CD4-positive, alpha-beta memory T cell (primary cell): ENCODE data around the gene RAB36. TPM values are rescaled to one million over a fixed set of nuclear protein-coding genes. Genes with fewer than 3 reads are reported as not detected.

ENCODE experiments used
- CTCF ChIA-PET: fragments of 350-600 bp; sonication (Branson Sonifier 250); formaldehyde crosslinking; loops from one replicate; lab custom pipeline; 2021; ENCODE audit warnings: inconsistent platforms; ENCODE audit not compliant: partially characterized antibody; lab: Charles Lee
- POLR2A ChIA-PET: fragments of 350-600 bp; sonication (Branson Sonifier 250); formaldehyde crosslinking; loops from one replicate; lab custom pipeline; 2021; ENCODE audit not compliant: partially characterized antibody; lab: Charles Lee
- DNase-seq, 5 donors: peaks; one replicate each; pipeline versions ENCODE4 v3.0.0 to v3.0.0-alpha.2; 2020 to 2022; ENCODE audit warnings: mixed read lengths in 1 of 5
- H3K27ac ChIP-seq: one replicate; pipeline ENCODE4 v1.7.0; 2013; ENCODE audit warnings: low read depth, low read length
- H3K27me3 ChIP-seq: 2 replicates; pipeline ENCODE4 v1.7.0; 2013; ENCODE audit warnings: mild to moderate bottlenecking, low read length, moderate library complexity; ENCODE audit not compliant: insufficient read depth
- H3K36me3 ChIP-seq: 2 replicates; pipeline ENCODE4 v1.7.0; 2013; ENCODE audit warnings: mild to moderate bottlenecking, low read length, moderate library complexity; ENCODE audit not compliant: insufficient read depth
- H3K4me1 ChIP-seq: 2 replicates; pipeline ENCODE4 v1.7.0; 2013; ENCODE audit warnings: mild to moderate bottlenecking, low read length, moderate library complexity; ENCODE audit not compliant: insufficient read depth
- H3K4me3 ChIP-seq, 2 donors: one replicate each; pipeline ENCODE4 v1.7.0; 2013; ENCODE audit warnings: low read length in 2 of 2, mild to moderate bottlenecking in 1 of 2
- H3K9me3 ChIP-seq, 2 donors: one replicate each; pipeline ENCODE4 v1.7.0; 2013; ENCODE audit warnings: low read length in 2 of 2, control low read depth in 1 of 2; ENCODE audit not compliant: control insufficient read depth in 1 of 2
- H3K27ac Mint-ChIP-seq, 7 donors: one replicate each; pipeline ENCODE4 v1.8.0; 2020 to 2021; ENCODE audit warnings: mixed read lengths in 7 of 7, mild to moderate bottlenecking in 6 of 7, inconsistent platforms in 3 of 7, moderate library complexity in 3 of 7
- H3K27me3 Mint-ChIP-seq, 2 donors: one replicate each; pipeline ENCODE4 v1.8.0; 2020 to 2021; ENCODE audit warnings: mixed read lengths in 2 of 2
- H3K36me3 Mint-ChIP-seq, 2 donors: one replicate each; pipeline ENCODE4 v1.8.0; 2020 to 2021; ENCODE audit warnings: mixed read lengths in 2 of 2, inconsistent platforms in 1 of 2, mild to moderate bottlenecking in 1 of 2
- H3K4me1 Mint-ChIP-seq, 4 donors: one replicate each; pipeline ENCODE4 v1.8.0; 2020 to 2021; ENCODE audit warnings: mixed read lengths in 4 of 4, mild to moderate bottlenecking in 1 of 4
- H3K4me3 Mint-ChIP-seq, 8 donors: one replicate each; pipeline ENCODE4 v1.8.0; 2020 to 2021; ENCODE audit warnings: mixed read lengths in 8 of 8, mild to moderate bottlenecking in 7 of 8, moderate library complexity in 6 of 8, inconsistent platforms in 3 of 8
- H3K9me3 Mint-ChIP-seq, 8 donors: one replicate each; pipeline ENCODE4 v1.8.0; 2020 to 2021; ENCODE audit warnings: mixed read lengths in 8 of 8, mild to moderate bottlenecking in 5 of 8, inconsistent platforms in 3 of 8, moderate library complexity in 1 of 8
- intact Hi-C: fragments of 100-400 bp; cut with micrococcal nuclease; formaldehyde crosslinking; loops from one replicate; pipeline ENCODE4 v1.15.1; 2023
- polyA plus RNA-seq, 2 donors: library from polyadenylated mRNA; unstranded; fragments of 300-500 nt; fragmentation: Illumina TruSeq; gene quantifications; one replicate each; pipeline ENCODE4 v1.2.3, GENCODE V29; 2021
- total RNA-seq, 2 experiments: library from RNA; stranded (reverse); gene quantifications; one replicate each; pipeline ENCODE4 v1.2.3, GENCODE V29; 2021

Gene RAB36
- total and polyA plus RNA-seq, 4 experiments from 2014 or later = 0.33 to 1.1 (median 0.63) TPM

DNA sequence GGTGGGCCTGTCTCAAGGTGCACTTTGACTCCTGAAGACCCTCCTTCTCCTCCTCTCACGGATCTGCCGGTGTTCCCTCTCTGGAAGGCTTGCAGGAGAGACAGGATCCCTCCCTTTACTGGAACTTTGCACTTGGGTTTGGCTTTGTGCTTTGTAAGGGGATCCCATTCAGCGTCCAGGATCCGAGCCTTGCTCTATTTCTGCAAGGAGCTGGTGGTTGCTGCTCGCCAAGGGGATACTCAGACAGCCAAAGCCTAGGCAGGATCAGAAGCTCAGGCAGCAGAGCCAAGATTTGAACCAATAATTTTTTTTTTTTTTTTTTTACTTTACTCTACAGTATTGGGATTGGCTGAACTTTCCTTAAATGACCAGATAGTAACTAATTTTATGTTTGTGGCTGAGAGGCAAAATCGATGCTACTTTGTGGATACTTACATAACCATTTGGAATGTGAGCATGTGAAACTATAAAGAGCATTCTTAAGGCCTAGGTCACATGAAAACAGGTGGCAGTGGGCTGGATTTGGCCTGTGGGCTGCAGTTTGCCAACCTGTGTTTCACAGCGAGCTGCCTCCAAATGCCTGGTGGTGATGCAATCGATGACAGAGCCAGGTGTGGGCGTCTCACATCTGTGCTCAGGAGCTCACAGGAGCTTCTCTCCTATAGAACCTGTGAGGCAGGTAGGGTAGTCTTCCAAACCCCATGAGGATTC lies 60.2 kb downstream of the RAB36 start:
- DNase-seq = no peak
- no peaks in the 10 kb centered on the region for H3K27me3 ChIP-seq
- Mint-ChIP-seq H3K4me1 (peaks cover 20 to 54% (median 33%) of the 10 kb centered on the region in 4 donors), H3K9me3 (peaks cover 0 to 2% (median 0%) of the 10 kb centered on the region in 8 donors), H3K4me3 (no peak overlapping the region), H3K27me3 (no peaks in the 10 kb centered on the region), H3K36me3 (peaks cover 12 to 25% of the 10 kb centered on the region in 2 donors), H3K27ac (peak overlapping the region in 2 of 7 donors; percentile 24 to 59)
- H3K36me3 ChIP-seq = peaks cover 6% of the 10 kb centered on the region
- CTCF ChIA-PET = interaction anchor here (0.7 to 1.1 kb wide), 3 partner anchors 25 to 76 kb away, joined by 3 read pairs; partner anchors contain the start of gene BCR
- H3K27ac ChIP-seq = no peak overlapping the region
- H3K9me3 ChIP-seq = no peaks in the 10 kb centered on the region
- POLR2A ChIA-PET = interaction anchor here (1.1 kb wide), 1 partner anchor 22 kb away, joined by 3 read pairs; no protein-coding TSS in a partner anchor
- no peak overlapping the region for H3K4me3 ChIP-seq
- intact Hi-C loops = no loop called here
- H3K4me1 ChIP-seq = no peaks in the 10 kb centered on the region

GRCh38 chr22:23206915-23207314 lies 61.6 kb downstream of the RAB36 start:
- H3K27me3 ChIP-seq = no peaks in the 10 kb centered on the region
- H3K27ac Mint-ChIP-seq = peak overlapping the region in 3 of 7 donors; percentile 5 to 24 (median 6)
- H3K27me3 Mint-ChIP-seq = no peaks in the 10 kb centered on the region
- H3K9me3 Mint-ChIP-seq = peaks cover 0 to 2% (median 0%) of the 10 kb centered on the region in 8 donors
- no peak overlapping the region for H3K4me3 ChIP-seq
- H3K36me3 ChIP-seq = peaks cover 6% of the 10 kb centered on the region
- no peak for DNase-seq
- peaks cover 5% of the 10 kb centered on the region for H3K4me1 ChIP-seq
- peaks cover 24 to 48% (median 33%) of the 10 kb centered on the region in 4 donors for H3K4me1 Mint-ChIP-seq
- POLR2A ChIA-PET = interaction anchor here (1.1 to 1.5 kb wide), 2 partner anchors 19 to 24 kb away, joined by 3 to 6 read pairs; no protein-coding TSS in a partner anchor
- no peak overlapping the region for H3K4me3 Mint-ChIP-seq
- H3K36me3 Mint-ChIP-seq = peaks cover 9 to 28% of the 10 kb centered on the region in 2 donors
- no peaks in the 10 kb centered on the region for H3K9me3 ChIP-seq
- H3K27ac ChIP-seq = no peak overlapping the region
- CTCF ChIA-PET = no interaction called here
- intact Hi-C loops = no loop called here

DNA sequence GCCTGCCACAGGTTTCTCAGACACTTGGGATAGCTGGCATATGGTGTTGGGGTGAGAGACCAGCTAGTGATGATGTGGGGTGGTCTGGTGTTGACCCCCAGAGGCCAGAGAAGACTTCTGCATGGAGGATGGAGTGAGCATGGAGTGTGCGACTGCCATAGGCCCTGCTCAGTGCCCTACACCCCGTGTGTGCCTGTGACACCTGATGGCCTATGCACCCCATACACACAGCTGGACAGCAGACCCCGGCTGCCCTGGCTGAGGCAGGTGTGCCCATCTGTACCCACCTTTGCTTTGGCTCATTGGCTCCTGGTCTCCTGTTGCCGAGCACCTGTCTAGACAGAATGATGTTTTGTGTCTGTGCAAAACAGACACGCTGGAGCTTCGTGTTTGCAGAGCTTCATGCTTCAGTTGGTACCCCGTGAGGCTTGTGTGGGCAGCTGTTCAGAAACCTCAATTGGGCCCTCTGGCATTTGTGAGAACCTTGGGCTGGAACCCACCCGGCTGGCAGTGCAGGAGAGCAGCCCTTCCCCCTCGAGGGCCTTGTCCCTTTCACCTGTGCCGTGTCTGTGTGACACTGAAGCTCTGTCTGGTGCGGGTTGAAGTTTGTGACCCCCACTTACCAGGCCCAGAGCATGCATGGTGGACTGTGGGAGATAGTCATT lies 62.6 kb downstream of the RAB36 start:
- peaks cover 6% of the 10 kb centered on the region for H3K36me3 ChIP-seq
- peaks cover 24 to 49% (median 32%) of the 10 kb centered on the region in 4 donors for H3K4me1 Mint-ChIP-seq

GRCh38 chr22:23210428-23211170 lies 65.3 kb downstream of the RAB36 start:
- intact Hi-C loops = no loop called here
- Mint-ChIP-seq H3K4me1 (peaks cover 31 to 62% (median 51%) of the 10 kb centered on the region in 4 donors), H3K36me3 (peaks cover 9 to 15% of the 10 kb centered on the region in 2 donors), H3K27ac (peak overlapping the region; percentile 20 to 74 (median 46)), H3K9me3 (peaks cover 0 to 2% (median 0%) of the 10 kb centered on the region in 8 donors), H3K4me3 (peak overlapping the region in 1 of 8 donors; percentile 2), H3K27me3 (no peaks in the 10 kb centered on the region)
- no peak overlapping the region for H3K27ac ChIP-seq
- H3K9me3 ChIP-seq = no peaks in the 10 kb centered on the region
- H3K27me3 ChIP-seq = no peaks in the 10 kb centered on the region
- CTCF ChIA-PET = interaction anchor here (1.1 kb wide), 1 partner anchor 71 kb away, joined by 3 read pairs; no protein-coding TSS in a partner anchor
- H3K4me1 ChIP-seq = peaks cover 38% of the 10 kb centered on the region
- no peak for DNase-seq
- no peak overlapping the region for H3K4me3 ChIP-seq
- POLR2A ChIA-PET = no interaction called here
- H3K36me3 ChIP-seq = no peaks in the 10 kb centered on the region

More for the DNA sequence above, 62.6 kb downstream of the RAB36 start:
- intact Hi-C loops = no loop called here
- POLR2A ChIA-PET = interaction anchor here (1.5 kb wide), 1 partner anchor 18 kb away, joined by 6 read pairs; no protein-coding TSS in a partner anchor
- Histone ChIP-seq H3K27me3 (no peaks in the 10 kb centered on the region), H3K4me3 (no peak overlapping the region), H3K4me1 (peaks cover 11% of the 10 kb centered on the region), H3K27ac (no peak overlapping the region), H3K9me3 (no peaks in the 10 kb centered on the region)
- Mint-ChIP-seq H3K27me3 (no peaks in the 10 kb centered on the region), H3K9me3 (peaks cover 0 to 2% (median 0%) of the 10 kb centered on the region in 8 donors), H3K36me3 (peaks cover 9 to 26% of the 10 kb centered on the region in 2 donors), H3K4me3 (no peak overlapping the region), H3K27ac (peak overlapping the region in 4 of 7 donors; percentile 22 to 77 (median 57))
- DNase-seq = no peak
- CTCF ChIA-PET = interaction anchor here (1.2 kb wide), 1 partner anchor 9 kb away, joined by 3 read pairs; no protein-coding TSS in a partner anchor

GRCh38 chr22:23211622-23212021 lies 66.3 kb downstream of the RAB36 start:
- peaks cover 8 to 15% of the 10 kb centered on the region in 2 donors for H3K36me3 Mint-ChIP-seq
- no peaks in the 10 kb centered on the region for H3K27me3 Mint-ChIP-seq
- H3K4me3 ChIP-seq = no peak overlapping the region
- intact Hi-C loops = no loop called here
- H3K27me3 ChIP-seq = no peaks in the 10 kb centered on the region
- no peaks in the 10 kb centered on the region for H3K36me3 ChIP-seq
- DNase-seq = no peak
- H3K9me3 ChIP-seq = no peaks in the 10 kb centered on the region
- peak overlapping the region in 5 of 7 donors; percentile 3 to 87 (median 51) for H3K27ac Mint-ChIP-seq
- ChIA-PET POLR2A (no interaction called here), CTCF (no interaction called here)
- no peak overlapping the region for H3K4me3 Mint-ChIP-seq
- no peak overlapping the region for H3K27ac ChIP-seq
- peaks cover 0 to 2% (median 0%) of the 10 kb centered on the region in 8 donors for H3K9me3 Mint-ChIP-seq
- peaks cover 48% of the 10 kb centered on the region for H3K4me1 ChIP-seq
- peaks cover 38 to 70% (median 58%) of the 10 kb centered on the region in 4 donors for H3K4me1 Mint-ChIP-seq

DNA sequence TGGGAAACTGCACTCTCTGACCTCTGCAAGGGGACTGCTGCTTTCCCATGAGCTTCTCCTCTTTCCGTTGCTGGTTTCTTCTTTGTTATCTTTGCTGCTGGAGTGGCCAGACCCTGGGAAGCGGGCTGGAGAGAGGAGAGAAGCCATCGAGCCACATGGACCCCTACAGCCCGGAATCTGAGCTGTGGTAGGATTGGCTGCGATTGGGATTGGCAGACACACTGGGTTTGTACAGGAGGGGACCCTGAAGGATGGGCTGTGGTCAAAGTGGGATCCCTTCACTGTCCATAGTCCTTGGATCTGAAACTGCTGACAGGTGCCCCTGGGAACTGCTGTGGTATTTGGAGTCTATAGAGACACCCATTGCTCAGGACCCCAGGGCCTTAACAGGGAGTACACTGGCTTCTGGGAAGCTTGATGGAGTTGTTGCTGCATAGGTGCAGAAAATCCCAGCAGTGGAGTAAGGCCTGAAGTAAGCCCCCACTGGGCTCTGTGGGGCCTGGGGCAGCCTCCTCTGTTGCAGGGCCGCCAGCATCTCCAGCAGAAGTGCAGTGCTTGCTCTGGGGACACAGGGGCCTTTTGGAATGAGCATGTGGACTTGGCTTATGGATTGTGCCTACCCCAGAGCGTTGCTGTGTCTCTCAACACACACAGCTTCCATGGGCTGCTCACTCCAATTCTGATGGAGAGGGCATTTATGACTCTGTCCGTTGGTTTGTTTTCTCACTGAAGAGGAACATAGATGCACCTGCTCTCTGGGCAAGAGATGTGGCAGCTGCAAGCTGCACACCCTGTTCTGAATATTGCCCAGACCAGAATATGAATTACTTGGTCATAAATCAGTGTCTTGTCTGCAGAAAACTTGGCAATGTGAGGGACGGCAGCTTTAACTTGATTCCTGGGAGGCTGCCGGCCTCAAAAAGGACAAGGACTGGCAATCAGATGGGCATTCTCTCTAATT lies 67.1 kb downstream of the RAB36 start:
- Histone ChIP-seq H3K36me3 (no peaks in the 10 kb centered on the region), H3K27me3 (no peaks in the 10 kb centered on the region), H3K4me1 (peaks cover 55% of the 10 kb centered on the region), H3K4me3 (no peak overlapping the region), H3K9me3 (no peaks in the 10 kb centered on the region), H3K27ac (no peak overlapping the region)
- ChIA-PET CTCF (no interaction called here), POLR2A (no interaction called here)
- peak overlapping the region; percentile 50 to 87 (median 53) for H3K27ac Mint-ChIP-seq
- peaks cover 41 to 70% (median 60%) of the 10 kb centered on the region in 4 donors for H3K4me1 Mint-ChIP-seq
- H3K27me3 Mint-ChIP-seq = no peaks in the 10 kb centered on the region
- DNase-seq = no peak
- no peak overlapping the region for H3K4me3 Mint-ChIP-seq
- intact Hi-C loops = no loop called here
- H3K9me3 Mint-ChIP-seq = no peaks in the 10 kb centered on the region
- H3K36me3 Mint-ChIP-seq = peaks cover 3 to 11% of the 10 kb centered on the region in 2 donors
